ENCODE results near the gene POC1A.
"Not testable (repeated sequence)": the region's sequence is repeated elsewhere in the genome, so short reads cannot be mapped to it uniquely, and the experiment has no call there.

Gene POC1A

GRCh38 chr3:52041118-52041731 is 113.0 kb downstream of the POC1A start:
- DNase-seq, result no peak

- no peak for DNase-seq
Observed at GRCh38 chr3:52040600-52040999, 113.6 kb downstream of the POC1A start.

GRCh38 chr3:52039846-52040245 is 114.4 kb downstream of the POC1A start:
- no peak for DNase-seq

- no peak for DNase-seq
Observed at GRCh38 chr3:52039426-52039825, 114.8 kb downstream of the POC1A start.

- DNase-seq, result no peak
Observed at GRCh38 chr3:52038227-52038626, 116.0 kb downstream of the POC1A start.

GRCh38 chr3:52037291-52037690 is 116.9 kb downstream of the POC1A start:
- DNase-seq, result no peak

GRCh38 chr3:52036829-52037228 is 117.4 kb downstream of the POC1A start:
- DNase-seq, result no peak

GRCh38 chr3:52036222-52036694 is 118.0 kb downstream of the POC1A start:
- no peak for DNase-seq

- DNase-seq, result no peak
Observed at GRCh38 chr3:52034651-52035050, 119.6 kb downstream of the POC1A start.

GRCh38 chr3:52034212-52034611 is 120.0 kb downstream of the POC1A start:
- no peak for DNase-seq

GRCh38 chr3:52033748-52034147 is 120.5 kb downstream of the POC1A start:
- DNase-seq, result not testable (repeated sequence)

GRCh38 chr3:52032702-52033408 is 121.4 kb downstream of the POC1A start:
- DNase-seq, result no peak

- no peak for DNase-seq
Observed at GRCh38 chr3:52031896-52032295, 122.3 kb downstream of the POC1A start.

GRCh38 chr3:52030714-52031310 is 123.4 kb downstream of the POC1A start:
- no peak for DNase-seq

GRCh38 chr3:52029535-52029934 is 124.7 kb downstream of the POC1A start:
- no peak for DNase-seq

GRCh38 chr3:52029053-52029452 is 125.2 kb downstream of the POC1A start:
- DNase-seq, result no peak

GRCh38 chr3:52028572-52028971 is 125.7 kb downstream of the POC1A start:
- DNase-seq, result no peak

GRCh38 chr3:52026041-52026440 is 128.2 kb downstream of the POC1A start:
- no peak for DNase-seq

- DNase-seq, result no peak
Observed at GRCh38 chr3:52025453-52025852, 128.8 kb downstream of the POC1A start.
